Panc1 (cell line): ENCODE measurements around the gene FHIT. TPM values are rescaled to one million over a fixed set of nuclear protein-coding genes. Genes with fewer than 3 reads are reported as not detected.

Experiments used
- ATAC-seq: fragments of 200-7000 bp; cut with Tn5 transposase; 2 replicates; pipeline ENCODE4 v1.9.1; 2020; ENCODE audit warnings: mild to moderate bottlenecking, moderate library complexity
- BruUV-seq: library from RNA; stranded (reverse); fragments of 400-500 nt; replicated peaks from 2 replicates; lab custom pipeline; 2021; lab: Mats Ljungman, UMichigan
- CTCF ChIA-PET: fragments of 300-600 bp; sonication (Branson Sonifier 250); formaldehyde crosslinking; loops from one replicate; lab custom pipeline; 2022; ENCODE audit warnings: antibody characterized with exemption; lab: Charles Lee
- POLR2A ChIA-PET: fragments of 300-600 bp; sonication (Branson Sonifier 250); formaldehyde crosslinking; loops from one replicate; lab custom pipeline; 2022; ENCODE audit warnings: antibody characterized with exemption; lab: Charles Lee
- DNase-seq: peaks from one replicate; pipeline ENCODE4 v3.0.0-alpha.2; 2010; ENCODE audit warnings: low read depth, low spot score
- H3K27ac ChIP-seq: 2 replicates; pipeline ENCODE4 v1.5.1; 2011; ENCODE audit warnings: mild to moderate bottlenecking, low read length, inconsistent platforms
- H3K27me3 ChIP-seq: fragments of 200-500 bp; sonication (Bioruptor generic); 2 replicates; pipeline ENCODE4 v1.6.0; 2014; ENCODE audit warnings: low read length, inconsistent platforms; ENCODE audit not compliant: control insufficient read depth, insufficient read depth
- H3K36me3 ChIP-seq: fragments of 200-500 bp; sonication (Bioruptor generic); 2 replicates; pipeline ENCODE4 v1.5.1; 2014; ENCODE audit warnings: inconsistent platforms, mild to moderate bottlenecking, low read length, moderate library complexity; ENCODE audit not compliant: control insufficient read depth, insufficient read depth
- H3K4me1 ChIP-seq: 2 replicates; pipeline ENCODE4 v1.5.1; 2011; ENCODE audit warnings: inconsistent platforms, mild to moderate bottlenecking, low read length, moderate library complexity; ENCODE audit not compliant: control insufficient read depth, insufficient read depth
- H3K4me3 ChIP-seq, 2 experiments: 2 replicates each; pipeline ENCODE4 v1.5.1; 2011 to 2012; ENCODE audit warnings: low read depth in 2 of 2, low read length in 2 of 2, mild to moderate bottlenecking in 2 of 2, inconsistent platforms in 1 of 2, moderate library complexity in 1 of 2
- H3K9me3 ChIP-seq: fragments of 200-500 bp; sonication (Bioruptor generic); 2 replicates; pipeline ENCODE4 v1.5.1; 2014; ENCODE audit warnings: low read depth, mild to moderate bottlenecking, inconsistent platforms, low read length, moderate library complexity; ENCODE audit not compliant: control insufficient read depth, insufficient read depth
- CTCF ChIP-seq: fragments of 450-650 bp; IDR thresholded peaks from 2 replicates; pipeline ENCODE4 v1.5.1; 2017; ENCODE audit warnings: mild to moderate bottlenecking
- POLR2AphosphoS5 ChIP-seq: IDR thresholded peaks from 2 replicates; pipeline ENCODE4 v1.6.1; 2012; ENCODE audit warnings: mild to moderate bottlenecking, low read depth, low read length, moderate library complexity
- REST ChIP-seq, 2 experiments: IDR thresholded peaks; 2 replicates each; pipeline ENCODE4 v1.6.1; 2011 to 2012; ENCODE audit warnings: low read depth in 2 of 2, control low read depth in 1 of 2, low read length in 1 of 2, mild to moderate bottlenecking in 1 of 2, moderate library complexity in 1 of 2; ENCODE audit not compliant: insufficient read depth in 1 of 2
- SIN3A ChIP-seq: IDR thresholded peaks from 2 replicates; pipeline ENCODE4 v1.6.1; 2012; ENCODE audit warnings: low read depth, mild to moderate bottlenecking, low read length, moderate library complexity, borderline replicate concordance; ENCODE audit not compliant: insufficient read depth
- TCF7L2 ChIP-seq: IDR thresholded peaks from 2 replicates; pipeline ENCODE4 v1.6.1; 2011; ENCODE audit warnings: mild to moderate bottlenecking, low read depth, low read length, inconsistent platforms
- in situ Hi-C: cut with HindIII; loops from 2 replicates; pipeline ENCODE4 v1.10.0; 2016; ENCODE audit warnings: low sequenced_read_pairs, low pct_unique_long_range_greater_than_20kb
- intact Hi-C: fragments of 100-400 bp; cut with micrococcal nuclease; formaldehyde crosslinking; loops from one replicate; pipeline ENCODE4 v1.10.0; 2022; ENCODE audit not compliant: unreplicated experiment
- total RNA-seq: library from RNA; stranded (reverse); gene quantifications from one replicate; pipeline ENCODE4 v1.2.1, GENCODE V29; 2021; ENCODE audit not compliant: unreplicated experiment

FHIT gene
- total RNA-seq, 1 experiment from 2014 or later, result 2.2 TPM

- H3K4me1 ChIP-seq, result no peaks in the 10 kb centered on the region
- ChIA-PET POLR2A (no interaction called here), CTCF (no interaction called here)
- TF ChIP-seq REST (IDR thresholded peaks at IDR 0.05; ENCODE audit: insufficient read depth in 1 of 2, low read depth in 2 of 2, low read length in 1 of 2) (no peak), CTCF (no peak), SIN3A (no peak), TCF7L2 (no peak), POLR2AphosphoS5 (no peak)
- in situ Hi-C loops (no loop called here), intact Hi-C loops (no loop called here)
- no peaks in the 10 kb centered on the region for H3K27me3 ChIP-seq
- no peaks in the 10 kb centered on the region for H3K9me3 ChIP-seq
- ATAC-seq (no peak), DNase-seq (no peak)
- no peak overlapping the region for H3K27ac ChIP-seq
- BruUV-seq, result no TSS peak
- no peaks in the 10 kb centered on the region for H3K36me3 ChIP-seq
- H3K4me3 ChIP-seq, result no peak overlapping the region
These were observed 592.2 kb downstream of the FHIT start for GRCh38 chr3:60659098-60659497.

- Histone ChIP-seq H3K4me1 (no peaks in the 10 kb centered on the region), H3K27ac (no peak overlapping the region), H3K4me3 (no peak overlapping the region), H3K27me3 (no peaks in the 10 kb centered on the region), H3K9me3 (no peaks in the 10 kb centered on the region), H3K36me3 (no peaks in the 10 kb centered on the region)
- intact Hi-C loops (no loop called here), in situ Hi-C loops (no loop called here)
- DNase-seq (no peak), ATAC-seq (no peak)
- POLR2A ChIA-PET, result no interaction called here
- no peak for TF ChIP-seq TCF7L2
- TF ChIP-seq POLR2AphosphoS5, result no peak
- TF ChIP-seq CTCF, result no peak
- TF ChIP-seq REST (IDR thresholded peaks at IDR 0.05; ENCODE audit: insufficient read depth in 1 of 2, low read depth in 2 of 2, low read length in 1 of 2), result no peak
- TF ChIP-seq SIN3A, result no peak
- no TSS peak for BruUV-seq
- CTCF ChIA-PET, result no interaction called here
These were observed 593.3 kb downstream of the FHIT start for GRCh38 chr3:60657972-60658371.
